Ureter (tissue), 1 donor: ENCODE results near the gene FSCN2. TPM values are rescaled to one million over a fixed set of nuclear protein-coding genes. Genes with fewer than 3 reads are reported as not detected.

Source experiments
- DNase-seq: peaks from one replicate; pipeline ENCODE4 v3.0.0-alpha.2; 2020; ENCODE audit warnings: low spot score
- total RNA-seq: library from RNA; stranded (reverse); gene quantifications from one replicate; pipeline ENCODE4 v1.2.4, GENCODE V29; 2023
- donor health status: DM: yes; HTN: yes; CAD: no.

The FSCN2 gene
- total RNA-seq, 1 donor from 2014 or later, result 4.2 TPM

GRCh38 chr17:81512562-81513371, 15.4 kb upstream of the FSCN2 start, which contains the start of gene ACTG1:
TSS of gene ACTG1 (minus strand) at chr17:81512799. CDS start at chr17:81512354, 445 bp downstream.
- DNase-seq, result peak; percentile 96

- peak; percentile 85 for DNase-seq
These were observed 14.8 kb upstream of the FSCN2 start for GRCh38 chr17:81513372-81513752.

- peak; percentile 77 for DNase-seq
These were observed 14.3 kb upstream of the FSCN2 start for GRCh38 chr17:81513753-81514488.

- DNase-seq, result no peak
These were observed 13.8 kb upstream of the FSCN2 start for GRCh38 chr17:81514489-81514738.

GRCh38 chr17:81514739-81515529, 13.2 kb upstream of the FSCN2 start:
- DNase-seq, result peak; percentile 84

GRCh38 chr17:81515530-81516041, 12.6 kb upstream of the FSCN2 start:
- no peak for DNase-seq

GRCh38 chr17:81516439-81516838, 11.7 kb upstream of the FSCN2 start:
- no peak for DNase-seq

GRCh38 chr17:81517009-81517338, 11.2 kb upstream of the FSCN2 start:
- no peak for DNase-seq

- no peak for DNase-seq
These were observed 10.7 kb upstream of the FSCN2 start for GRCh38 chr17:81517339-81518112.

- no peak for DNase-seq
These were observed 9.9 kb upstream of the FSCN2 start for GRCh38 chr17:81518113-81518784.

GRCh38 chr17:81518785-81519283, 9.3 kb upstream of the FSCN2 start:
- DNase-seq, result no peak

- DNase-seq, result peak; percentile 73
These were observed 8.7 kb upstream of the FSCN2 start for GRCh38 chr17:81519284-81520020.

- no peak for DNase-seq
These were observed 7.9 kb upstream of the FSCN2 start for GRCh38 chr17:81520021-81520901.

GRCh38 chr17:81522491-81523401, 5.4 kb upstream of the FSCN2 start:
- no peak for DNase-seq

GRCh38 chr17:81523402-81524038, 4.7 kb upstream of the FSCN2 start:
- no peak for DNase-seq

GRCh38 chr17:81524039-81524864, 3.9 kb upstream of the FSCN2 start:
- DNase-seq, result no peak

GRCh38 chr17:81524865-81525159, 3.4 kb upstream of the FSCN2 start:
- DNase-seq, result no peak
